Right lobe of liver (tissue), 6 donors: ENCODE data around the gene TNFAIP6. TPM values are rescaled to one million over a fixed set of nuclear protein-coding genes. Genes with fewer than 3 reads are reported as not detected.

ENCODE experiments used
- ATAC-seq, 4 donors: fragments of 200-7000 bp; cut with Tn5 transposase; one replicate each; pipeline ENCODE4 v1.9.1; 2020; ENCODE audit warnings: mild to moderate bottlenecking in 4 of 4, moderate library complexity in 4 of 4
- DNase-seq, 3 donors: peaks; one replicate each; pipeline ENCODE4 v3.0.0-alpha.2; 2020
- H3K27ac ChIP-seq, 3 donors: fragments of 200-600 bp; one replicate each; pipeline ENCODE4 v1.8.0; 2022
- H3K27me3 ChIP-seq, 2 donors: fragments of 200-600 bp; one replicate each; pipeline ENCODE4 v1.8.0; 2022
- H3K36me3 ChIP-seq, 4 donors: fragments of 200-600 bp; sonication (generic) in 1 of 4; one replicate each; pipeline versions ENCODE4 v1.5.1 to v1.8.0; 2017 to 2022; ENCODE audit warnings: control low read depth in 1 of 4
- H3K4me1 ChIP-seq, 4 donors: fragments of 200-600 bp; sonication (generic) in 1 of 4; one replicate each; pipeline versions ENCODE4 v1.5.1 to v1.8.0; 2017 to 2022; ENCODE audit warnings: control low read depth in 1 of 4
- H3K4me3 ChIP-seq, 3 donors: fragments of 200-600 bp; one replicate each; pipeline ENCODE4 v1.8.0; 2022
- H3K9me3 ChIP-seq, 4 donors: fragments of 200-600 bp; sonication (generic) in 1 of 4; one replicate each; pipeline versions ENCODE4 v1.5.1 to v1.8.0; 2017 to 2022; ENCODE audit warnings: control low read depth in 1 of 4
- POLR2A ChIP-seq: fragments of 450-650 bp; IDR thresholded peaks from one replicate; pipeline ENCODE4 v1.6.1; 2017; ENCODE audit warnings: antibody characterized with exemption, mild to moderate bottlenecking
- WGBS: methylation state at CpG from one replicate; pipeline ENCODE4 v1.1.6; 2018; ENCODE audit warnings: low coverage, low lambda C conversion rate; ENCODE audit not compliant: insufficient coverage; ENCODE audit errors: missing lambda C conversion rate; 5-methylcytosine and 5-hydroxymethylcytosine counted together
- intact Hi-C, 2 donors: fragments of 100-400 bp; cut with DNase I; formaldehyde crosslinking; loops; one replicate each; pipeline versions ENCODE4 v1.11.2 to v1.14.1; 2022
- total RNA-seq, 6 experiments: library from RNA; depleted of rRNA in 2 of 6; stranded (reverse); fragments of >200 nt in 2 of 6; fragmentation: NEBNext Ultra II Directional in 3 of 6; extraction: Animal tissue kit (Norgen Biotek cat#: 25700) in 3 of 6; gene quantifications; one replicate each; pipeline versions ENCODE4 v1.1.0 to v1.2.4, GENCODE V29; 2016 to 2023
- TF ChIP-seq, protein P1 (sequence below), 4 donors: fragments of 200-600 bp in 3 of 4; fragments of 450-650 bp in 1 of 4; IDR thresholded peaks; one replicate each; pipeline versions ENCODE4 v1.5.1 to v1.8.0; 2016 to 2022; ENCODE audit warnings: antibody characterized with exemption in 4 of 4, mild to moderate bottlenecking in 2 of 4
- donor health status: DM: no; HTN: yes; CAD: no.
- donor health status: DM: no; HTN: no; CAD: no.
- donor health status: DM: no; HTN: no; CAD: no.
- donor health status: DM: no; HTN: yes; CAD: no.
- donor health status: DM: no; HTN: yes; CAD: no.

Gene TNFAIP6
- total RNA-seq, 6 experiments from 2014 or later = 0.15 to 0.31 TPM; not detected in 4

GRCh38 chr2:151395509-151396374 lies 38.4 kb downstream of the TNFAIP6 start:
- Histone ChIP-seq H3K36me3 (no peaks in the 10 kb centered on the region), H3K27me3 (no peaks in the 10 kb centered on the region), H3K4me3 (no peak overlapping the region), H3K9me3 (no peaks in the 10 kb centered on the region), H3K4me1 (no peaks in the 10 kb centered on the region), H3K27ac (no peak overlapping the region)
- intact Hi-C loops = no loop called here
- TF ChIP-seq POLR2A = no peak
- TF ChIP-seq, protein P1, sequence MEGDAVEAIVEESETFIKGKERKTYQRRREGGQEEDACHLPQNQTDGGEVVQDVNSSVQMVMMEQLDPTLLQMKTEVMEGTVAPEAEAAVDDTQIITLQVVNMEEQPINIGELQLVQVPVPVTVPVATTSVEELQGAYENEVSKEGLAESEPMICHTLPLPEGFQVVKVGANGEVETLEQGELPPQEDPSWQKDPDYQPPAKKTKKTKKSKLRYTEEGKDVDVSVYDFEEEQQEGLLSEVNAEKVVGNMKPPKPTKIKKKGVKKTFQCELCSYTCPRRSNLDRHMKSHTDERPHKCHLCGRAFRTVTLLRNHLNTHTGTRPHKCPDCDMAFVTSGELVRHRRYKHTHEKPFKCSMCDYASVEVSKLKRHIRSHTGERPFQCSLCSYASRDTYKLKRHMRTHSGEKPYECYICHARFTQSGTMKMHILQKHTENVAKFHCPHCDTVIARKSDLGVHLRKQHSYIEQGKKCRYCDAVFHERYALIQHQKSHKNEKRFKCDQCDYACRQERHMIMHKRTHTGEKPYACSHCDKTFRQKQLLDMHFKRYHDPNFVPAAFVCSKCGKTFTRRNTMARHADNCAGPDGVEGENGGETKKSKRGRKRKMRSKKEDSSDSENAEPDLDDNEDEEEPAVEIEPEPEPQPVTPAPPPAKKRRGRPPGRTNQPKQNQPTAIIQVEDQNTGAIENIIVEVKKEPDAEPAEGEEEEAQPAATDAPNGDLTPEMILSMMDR (IDR thresholded peaks at IDR 0.05) = no peak
- DNase-seq (no peak), ATAC-seq (no peak)
- WGBS = 73% methylated on average over 2 of the region's 4 CpGs

GRCh38 chr2:151399981-151400380 lies 42.6 kb downstream of the TNFAIP6 start:
- whole genome bisulfite sequencing = 86% methylated on average over 1 of the region's 1 CpG
- Histone ChIP-seq H3K4me1 (no peaks in the 10 kb centered on the region), H3K4me3 (no peak overlapping the region), H3K27me3 (no peaks in the 10 kb centered on the region), H3K27ac (no peak overlapping the region), H3K9me3 (no peaks in the 10 kb centered on the region), H3K36me3 (no peaks in the 10 kb centered on the region)
- DNase-seq = no peak
- intact Hi-C loops = no loop called here
- ATAC-seq = no peak
- no peak for TF ChIP-seq POLR2A
- TF ChIP-seq, protein P1 (IDR thresholded peaks at IDR 0.05) = no peak

DNA sequence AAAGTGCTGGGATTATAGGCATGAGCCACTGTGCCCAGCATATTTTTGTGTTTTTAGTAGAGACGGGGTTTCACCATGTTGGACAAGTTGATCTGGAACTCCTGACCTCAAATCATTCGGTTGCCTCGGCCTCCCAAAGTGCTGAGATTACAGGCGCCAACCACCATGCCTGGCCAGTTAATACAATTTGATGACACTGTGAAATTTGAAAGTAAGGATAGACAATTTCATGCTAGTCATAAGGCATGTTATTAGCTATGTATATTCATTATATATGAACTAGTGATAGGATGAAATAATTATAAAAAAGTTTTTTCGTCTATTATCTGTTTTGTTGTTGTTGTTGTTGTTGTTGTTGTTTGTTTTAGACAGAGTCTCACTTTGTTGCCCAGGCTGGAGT lies 43.8 kb downstream of the TNFAIP6 start:
- no peak overlapping the region for H3K4me3 ChIP-seq
- no peak for DNase-seq
- no peaks in the 10 kb centered on the region for H3K36me3 ChIP-seq
- no peak for ATAC-seq
- intact Hi-C loops = no loop called here
- 88% methylated on average over 4 of the region's 5 CpGs for WGBS
- H3K9me3 ChIP-seq = no peaks in the 10 kb centered on the region
- no peak overlapping the region for H3K27ac ChIP-seq
- no peaks in the 10 kb centered on the region for H3K27me3 ChIP-seq
- H3K4me1 ChIP-seq = no peaks in the 10 kb centered on the region
- no peak for TF ChIP-seq POLR2A
- TF ChIP-seq, protein P1 (IDR thresholded peaks at IDR 0.05) = no peak

- H3K36me3 ChIP-seq = no peaks in the 10 kb centered on the region
- no peaks in the 10 kb centered on the region for H3K4me1 ChIP-seq
- 68% methylated on average over 4 of the region's 4 CpGs for WGBS
- ATAC-seq (no peak), DNase-seq (no peak)
- no peak for TF ChIP-seq POLR2A
- intact Hi-C loops = no loop called here
- H3K9me3 ChIP-seq = no peaks in the 10 kb centered on the region
- no peaks in the 10 kb centered on the region for H3K27me3 ChIP-seq
- H3K27ac ChIP-seq = no peak overlapping the region
- no peak overlapping the region for H3K4me3 ChIP-seq
These were observed 46.5 kb downstream of the TNFAIP6 start for GRCh38 chr2:151403914-151404313.

DNA sequence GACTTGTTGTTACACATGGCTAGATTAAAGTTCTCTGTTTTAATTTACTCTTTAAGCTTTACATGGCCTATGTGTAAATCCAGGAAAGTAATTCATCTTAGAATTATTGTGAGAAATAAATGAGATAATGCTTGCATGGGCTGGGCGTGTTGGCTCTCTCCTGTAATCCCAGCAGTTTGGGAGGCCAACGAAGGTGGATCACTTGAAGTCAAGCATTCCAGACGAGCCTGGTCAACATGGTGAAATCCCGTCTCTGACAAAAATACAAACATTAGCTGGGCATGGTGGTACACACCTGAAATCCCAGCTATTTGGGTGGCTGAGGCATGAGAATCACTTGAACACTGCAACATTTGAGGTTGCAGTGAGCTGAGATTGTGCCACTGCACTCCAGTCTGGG lies 48.0 kb downstream of the TNFAIP6 start:
- no peaks in the 10 kb centered on the region for H3K36me3 ChIP-seq
- WGBS = 58% methylated on average over 4 of the region's 4 CpGs
- DNase-seq (no peak), ATAC-seq (no peak)
- no peak overlapping the region for H3K27ac ChIP-seq
- no peaks in the 10 kb centered on the region for H3K27me3 ChIP-seq
- intact Hi-C loops = no loop called here
- TF ChIP-seq, protein P1 (IDR thresholded peaks at IDR 0.05) = no peak
- TF ChIP-seq POLR2A = no peak
- no peaks in the 10 kb centered on the region for H3K9me3 ChIP-seq
- no peak overlapping the region for H3K4me3 ChIP-seq
- no peaks in the 10 kb centered on the region for H3K4me1 ChIP-seq
